ENCODE measurements around the gene CYP27B1.

Gene CYP27B1

GRCh38 chr12:57765003-57765697, 1.7 kb downstream of the CYP27B1 start:
- Histone ChIP-seq H3K27me3 (ENCODE audit: control insufficient read depth in 1 of 2, insufficient read depth in 2 of 2, low read length in 2 of 2) (peaks cover 46 to 48% of the 10 kb centered on the region in 2 donors), H3K27ac (ENCODE audit: low read length) (no peak overlapping the region), H3K4me3 (ENCODE audit: low read length in 2 of 2) (peak overlapping the region; percentile 21 to 74), H3K9ac (ENCODE audit: low read length in 2 of 2) (no peak overlapping the region), H3K9me3 (ENCODE audit: control insufficient read depth in 2 of 2, low read length in 2 of 2) (no peaks in the 10 kb centered on the region), H3K4me1 (ENCODE audit: control insufficient read depth, insufficient read depth, low read length) (peaks cover 29% of the 10 kb centered on the region), H3K36me3 (ENCODE audit: control insufficient read depth in 2 of 2, insufficient read depth in 2 of 2, low read length in 2 of 2) (peaks cover 0 to 8% of the 10 kb centered on the region in 2 donors)

DNA sequence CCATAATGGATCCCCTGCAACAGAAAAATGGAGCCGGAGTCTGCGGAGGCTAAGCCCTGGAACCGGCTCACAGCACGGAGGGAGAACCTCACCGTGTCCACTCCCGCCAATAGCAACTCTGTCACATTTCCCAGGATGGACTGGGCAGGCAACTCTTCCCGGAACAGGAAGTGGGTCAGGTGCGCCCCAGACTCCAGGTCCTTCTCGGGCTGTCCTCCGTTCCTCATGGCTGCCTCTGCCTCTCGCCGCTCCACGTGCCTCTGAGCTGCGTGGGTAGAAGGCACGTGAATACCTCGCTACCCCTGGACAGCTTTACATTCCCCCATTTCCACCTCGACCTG, 2.2 kb downstream of the CYP27B1 start:
- Histone ChIP-seq H3K9ac (ENCODE audit: low read length in 2 of 2) (no peak overlapping the region), H3K36me3 (ENCODE audit: control insufficient read depth in 2 of 2, insufficient read depth in 2 of 2, low read length in 2 of 2) (peaks cover 0 to 8% of the 10 kb centered on the region in 2 donors)

DNA sequence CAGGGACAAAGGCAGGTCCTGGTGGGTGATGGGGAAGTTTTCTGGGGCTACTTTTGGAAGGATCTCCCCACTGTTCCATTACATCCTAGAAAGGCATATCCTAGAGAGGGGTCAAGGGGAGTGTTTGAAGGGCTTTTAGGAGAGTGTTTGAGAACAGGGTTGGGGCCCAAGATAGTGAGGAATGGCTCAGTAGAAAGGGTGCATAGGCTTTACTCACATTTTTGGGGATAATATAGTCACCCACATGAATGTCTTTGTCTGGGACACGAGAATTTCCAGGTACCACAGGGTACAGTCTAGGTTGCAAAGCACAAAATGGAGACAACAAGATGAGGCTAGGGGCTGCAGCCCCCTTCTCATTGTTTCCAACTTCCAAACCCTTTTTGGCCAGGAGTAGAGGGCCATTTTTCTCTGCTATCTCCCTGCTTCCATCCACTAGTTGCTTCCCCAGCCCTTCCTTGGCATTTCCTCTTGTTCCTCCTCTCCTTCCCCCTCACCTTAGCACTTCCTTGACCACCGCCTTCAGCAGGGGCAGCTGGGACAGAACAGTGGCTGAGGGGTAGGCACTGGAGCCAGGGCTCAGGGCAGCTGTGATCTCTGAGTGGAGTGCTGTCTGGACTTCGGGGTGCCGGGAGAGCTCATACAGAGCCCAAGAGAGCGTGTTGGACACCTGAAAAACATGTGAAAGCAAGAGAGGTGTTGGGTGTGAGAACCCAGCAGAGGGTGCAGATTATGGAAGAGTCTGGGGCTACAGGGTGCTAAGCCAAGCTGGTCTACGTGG, 2.8 kb downstream of the CYP27B1 start:
- Histone ChIP-seq H3K27me3 (ENCODE audit: control insufficient read depth in 1 of 2, insufficient read depth in 2 of 2, low read length in 2 of 2) (peaks cover 46 to 48% of the 10 kb centered on the region in 2 donors), H3K9ac (ENCODE audit: low read length in 2 of 2) (no peak overlapping the region), H3K27ac (ENCODE audit: low read length) (no peak overlapping the region)

More for the DNA sequence above, 2.2 kb downstream of the CYP27B1 start:
- Histone ChIP-seq H3K9me3 (ENCODE audit: control insufficient read depth in 2 of 2, low read length in 2 of 2) (no peaks in the 10 kb centered on the region), H3K4me1 (ENCODE audit: control insufficient read depth, insufficient read depth, low read length) (peaks cover 29% of the 10 kb centered on the region), H3K4me3 (ENCODE audit: low read length in 2 of 2) (peak overlapping the region; percentile 21 to 74), H3K27me3 (ENCODE audit: control insufficient read depth in 1 of 2, insufficient read depth in 2 of 2, low read length in 2 of 2) (peaks cover 46 to 48% of the 10 kb centered on the region in 2 donors), H3K27ac (ENCODE audit: low read length) (no peak overlapping the region)

GRCh38 chr12:57762463-57762862, 4.4 kb downstream of the CYP27B1 start:
- Histone ChIP-seq H3K27me3 (ENCODE audit: control insufficient read depth in 1 of 2, insufficient read depth in 2 of 2, low read length in 2 of 2) (peaks cover 46 to 48% of the 10 kb centered on the region in 2 donors), H3K4me3 (ENCODE audit: low read length in 2 of 2) (no peak overlapping the region), H3K27ac (ENCODE audit: low read length) (no peak overlapping the region)

More for the DNA sequence above, 2.8 kb downstream of the CYP27B1 start:
- H3K4me1 ChIP-seq (ENCODE audit: control insufficient read depth, insufficient read depth, low read length), result peaks cover 29% of the 10 kb centered on the region
- peak overlapping the region in 1 of 2 donors; percentile 74 for H3K4me3 ChIP-seq (ENCODE audit: low read length in 2 of 2)
- H3K9me3 ChIP-seq (ENCODE audit: control insufficient read depth in 2 of 2, low read length in 2 of 2), result no peaks in the 10 kb centered on the region
- peaks cover 4 to 7% of the 10 kb centered on the region in 2 donors for H3K36me3 ChIP-seq (ENCODE audit: control insufficient read depth in 2 of 2, insufficient read depth in 2 of 2, low read length in 2 of 2)

GRCh38 chr12:57761391-57761998, 5.4 kb downstream of the CYP27B1 start:
- H3K36me3 ChIP-seq (ENCODE audit: control insufficient read depth in 2 of 2, insufficient read depth in 2 of 2, low read length in 2 of 2), result peaks cover 17% of the 10 kb centered on the region in 2 donors
- H3K9ac ChIP-seq (ENCODE audit: low read length in 2 of 2), result no peak overlapping the region
- H3K27ac ChIP-seq (ENCODE audit: low read length), result no peak overlapping the region
- H3K4me1 ChIP-seq (ENCODE audit: control insufficient read depth, insufficient read depth, low read length), result peaks cover 21% of the 10 kb centered on the region
- H3K27me3 ChIP-seq (ENCODE audit: control insufficient read depth in 1 of 2, insufficient read depth in 2 of 2, low read length in 2 of 2), result peaks cover 45 to 46% of the 10 kb centered on the region in 2 donors
- no peak overlapping the region for H3K4me3 ChIP-seq (ENCODE audit: low read length in 2 of 2)
- H3K9me3 ChIP-seq (ENCODE audit: control insufficient read depth in 2 of 2, low read length in 2 of 2), result no peaks in the 10 kb centered on the region

More at GRCh38 chr12:57762463-57762862, 4.4 kb downstream of the CYP27B1 start:
- H3K9me3 ChIP-seq (ENCODE audit: control insufficient read depth in 2 of 2, low read length in 2 of 2), result no peaks in the 10 kb centered on the region
- no peak overlapping the region for H3K9ac ChIP-seq (ENCODE audit: low read length in 2 of 2)
- peaks cover 29% of the 10 kb centered on the region for H3K4me1 ChIP-seq (ENCODE audit: control insufficient read depth, insufficient read depth, low read length)
- H3K36me3 ChIP-seq (ENCODE audit: control insufficient read depth in 2 of 2, insufficient read depth in 2 of 2, low read length in 2 of 2), result peaks cover 17% of the 10 kb centered on the region in 2 donors

- Histone ChIP-seq H3K4me1 (ENCODE audit: control insufficient read depth, insufficient read depth, low read length) (peaks cover 15% of the 10 kb centered on the region), H3K27me3 (ENCODE audit: control insufficient read depth in 1 of 2, insufficient read depth in 2 of 2, low read length in 2 of 2) (peaks cover 37 to 39% of the 10 kb centered on the region in 2 donors), H3K36me3 (ENCODE audit: control insufficient read depth in 2 of 2, insufficient read depth in 2 of 2, low read length in 2 of 2) (peaks cover 17% of the 10 kb centered on the region in 2 donors), H3K4me3 (ENCODE audit: low read length in 2 of 2) (no peak overlapping the region), H3K27ac (ENCODE audit: low read length) (no peak overlapping the region), H3K9ac (ENCODE audit: low read length in 2 of 2) (no peak overlapping the region), H3K9me3 (ENCODE audit: control insufficient read depth in 2 of 2, low read length in 2 of 2) (no peaks in the 10 kb centered on the region)
Measured at GRCh38 chr12:57760347-57760982, 6.4 kb downstream of the CYP27B1 start.

GRCh38 chr12:57759360-57759980, 7.4 kb downstream of the CYP27B1 start:
- H3K36me3 ChIP-seq (ENCODE audit: control insufficient read depth in 2 of 2, insufficient read depth in 2 of 2, low read length in 2 of 2), result peaks cover 17% of the 10 kb centered on the region in 2 donors
- no peak overlapping the region for H3K27ac ChIP-seq (ENCODE audit: low read length)
- H3K4me1 ChIP-seq (ENCODE audit: control insufficient read depth, insufficient read depth, low read length), result peaks cover 9% of the 10 kb centered on the region
- H3K4me3 ChIP-seq (ENCODE audit: low read length in 2 of 2), result no peak overlapping the region
- peaks cover 27 to 29% of the 10 kb centered on the region in 2 donors for H3K27me3 ChIP-seq (ENCODE audit: control insufficient read depth in 1 of 2, insufficient read depth in 2 of 2, low read length in 2 of 2)
- H3K9ac ChIP-seq (ENCODE audit: low read length in 2 of 2), result no peak overlapping the region
- H3K9me3 ChIP-seq (ENCODE audit: control insufficient read depth in 2 of 2, low read length in 2 of 2), result no peaks in the 10 kb centered on the region

DNA sequence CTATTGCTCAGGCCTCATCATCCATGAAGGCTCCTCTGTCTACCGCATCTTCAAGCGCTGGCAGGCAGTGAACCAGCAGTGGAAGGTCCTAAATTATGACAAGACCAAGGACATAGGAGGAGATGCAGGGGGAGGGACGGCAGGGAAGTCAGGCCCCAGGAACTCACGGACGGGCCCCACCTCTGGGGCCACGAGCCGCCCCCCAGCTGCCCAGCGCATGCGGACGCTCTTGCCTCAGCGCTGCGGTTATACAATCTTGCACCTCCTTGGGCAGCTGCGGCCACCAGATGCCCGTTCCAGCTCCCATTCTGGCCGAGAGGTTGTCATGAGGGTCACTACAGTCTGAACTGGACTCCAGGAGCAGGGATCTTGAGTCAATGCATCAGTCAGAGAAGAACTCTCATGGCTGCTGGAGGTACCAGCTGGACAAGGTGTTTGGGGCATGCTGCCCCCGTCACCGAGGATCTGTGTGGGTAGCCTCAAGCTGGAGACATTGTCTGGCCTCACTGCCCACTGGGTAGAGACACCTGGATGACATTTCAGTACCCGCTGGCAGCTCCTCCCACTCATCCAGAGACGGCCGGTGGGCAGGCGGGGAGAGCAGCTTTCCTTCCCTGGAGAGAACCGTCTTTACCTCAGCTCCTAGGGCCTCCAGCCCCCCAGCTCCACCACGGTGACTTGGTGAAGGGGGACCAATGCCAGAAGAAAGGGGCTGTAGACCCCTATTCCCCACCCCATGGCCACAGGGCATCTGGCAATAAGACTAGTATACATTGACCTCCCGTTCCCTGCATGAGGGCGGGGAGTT, 8.1 kb downstream of the CYP27B1 start:
- H3K9ac ChIP-seq (ENCODE audit: low read length in 2 of 2), result no peak overlapping the region
- H3K27ac ChIP-seq (ENCODE audit: low read length), result no peak overlapping the region
- no peak overlapping the region for H3K4me3 ChIP-seq (ENCODE audit: low read length in 2 of 2)
- H3K36me3 ChIP-seq (ENCODE audit: control insufficient read depth in 2 of 2, insufficient read depth in 2 of 2, low read length in 2 of 2), result peaks cover 17% of the 10 kb centered on the region in 2 donors
- H3K4me1 ChIP-seq (ENCODE audit: control insufficient read depth, insufficient read depth, low read length), result peaks cover 13% of the 10 kb centered on the region
- peaks cover 20 to 22% of the 10 kb centered on the region in 2 donors for H3K27me3 ChIP-seq (ENCODE audit: control insufficient read depth in 1 of 2, insufficient read depth in 2 of 2, low read length in 2 of 2)
- no peaks in the 10 kb centered on the region for H3K9me3 ChIP-seq (ENCODE audit: control insufficient read depth in 2 of 2, low read length in 2 of 2)

DNA sequence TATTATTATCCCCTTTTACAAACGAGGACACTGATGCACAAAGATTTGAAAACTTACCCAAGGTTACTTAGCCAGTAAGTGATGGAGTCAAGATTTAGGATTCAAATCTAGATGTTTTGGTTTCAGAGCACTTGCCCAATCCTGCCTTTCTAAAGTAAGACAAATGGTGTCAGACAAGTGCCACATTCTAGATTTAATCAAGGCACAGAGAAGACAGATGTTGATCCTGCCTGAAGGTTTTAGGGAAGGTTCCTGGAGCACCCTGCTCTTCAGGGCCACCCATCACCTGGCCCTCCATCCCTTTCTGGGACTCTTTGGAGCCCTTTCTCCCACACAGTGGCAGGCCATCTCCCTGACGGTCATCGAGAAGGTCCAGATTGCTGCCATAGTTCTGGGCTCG, 9.1 kb downstream of the CYP27B1 start:
- Histone ChIP-seq H3K36me3 (ENCODE audit: control insufficient read depth in 2 of 2, insufficient read depth in 2 of 2, low read length in 2 of 2) (peaks cover 17% of the 10 kb centered on the region in 2 donors), H3K4me3 (ENCODE audit: low read length in 2 of 2) (no peak overlapping the region), H3K4me1 (ENCODE audit: control insufficient read depth, insufficient read depth, low read length) (peaks cover 13% of the 10 kb centered on the region), H3K9ac (ENCODE audit: low read length in 2 of 2) (no peak overlapping the region), H3K27me3 (ENCODE audit: control insufficient read depth in 1 of 2, insufficient read depth in 2 of 2, low read length in 2 of 2) (peaks cover 10 to 12% of the 10 kb centered on the region in 2 donors), H3K27ac (ENCODE audit: low read length) (no peak overlapping the region), H3K9me3 (ENCODE audit: control insufficient read depth in 2 of 2, low read length in 2 of 2) (no peaks in the 10 kb centered on the region)
